Measurements from ENCODE around the gene EXOC4.

The EXOC4 gene

DNA sequence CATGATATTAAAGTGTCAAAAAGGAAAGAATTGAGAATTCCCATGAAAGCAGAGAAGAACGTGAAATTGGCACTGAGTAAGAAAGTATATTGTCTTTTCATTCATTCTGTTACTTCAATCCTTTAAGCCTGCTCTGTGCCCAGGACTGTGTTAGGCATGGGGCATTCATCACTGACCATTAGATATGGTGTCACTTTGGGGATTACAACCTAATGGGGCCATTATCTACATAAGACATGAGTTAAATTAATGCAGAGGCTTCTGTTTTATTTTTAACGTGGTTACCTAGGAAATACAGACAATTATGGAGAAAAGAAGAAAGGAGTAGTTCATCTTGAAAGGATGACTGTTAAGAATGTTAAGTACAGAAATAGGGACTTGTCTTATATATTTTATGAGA lies 710.8 kb downstream of the EXOC4 start:
- POLR2A ChIA-PET: no interaction called here
- CTCF ChIA-PET: no interaction called here
- TF ChIP-seq, protein P1, sequence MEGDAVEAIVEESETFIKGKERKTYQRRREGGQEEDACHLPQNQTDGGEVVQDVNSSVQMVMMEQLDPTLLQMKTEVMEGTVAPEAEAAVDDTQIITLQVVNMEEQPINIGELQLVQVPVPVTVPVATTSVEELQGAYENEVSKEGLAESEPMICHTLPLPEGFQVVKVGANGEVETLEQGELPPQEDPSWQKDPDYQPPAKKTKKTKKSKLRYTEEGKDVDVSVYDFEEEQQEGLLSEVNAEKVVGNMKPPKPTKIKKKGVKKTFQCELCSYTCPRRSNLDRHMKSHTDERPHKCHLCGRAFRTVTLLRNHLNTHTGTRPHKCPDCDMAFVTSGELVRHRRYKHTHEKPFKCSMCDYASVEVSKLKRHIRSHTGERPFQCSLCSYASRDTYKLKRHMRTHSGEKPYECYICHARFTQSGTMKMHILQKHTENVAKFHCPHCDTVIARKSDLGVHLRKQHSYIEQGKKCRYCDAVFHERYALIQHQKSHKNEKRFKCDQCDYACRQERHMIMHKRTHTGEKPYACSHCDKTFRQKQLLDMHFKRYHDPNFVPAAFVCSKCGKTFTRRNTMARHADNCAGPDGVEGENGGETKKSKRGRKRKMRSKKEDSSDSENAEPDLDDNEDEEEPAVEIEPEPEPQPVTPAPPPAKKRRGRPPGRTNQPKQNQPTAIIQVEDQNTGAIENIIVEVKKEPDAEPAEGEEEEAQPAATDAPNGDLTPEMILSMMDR (IDR thresholded peaks at IDR 0.05; ENCODE audit: control extremely low read depth, extremely low read depth, low read depth, missing control alignments): no peak
- DNase-seq (ENCODE audit: extremely low spot score): no peak

DNA sequence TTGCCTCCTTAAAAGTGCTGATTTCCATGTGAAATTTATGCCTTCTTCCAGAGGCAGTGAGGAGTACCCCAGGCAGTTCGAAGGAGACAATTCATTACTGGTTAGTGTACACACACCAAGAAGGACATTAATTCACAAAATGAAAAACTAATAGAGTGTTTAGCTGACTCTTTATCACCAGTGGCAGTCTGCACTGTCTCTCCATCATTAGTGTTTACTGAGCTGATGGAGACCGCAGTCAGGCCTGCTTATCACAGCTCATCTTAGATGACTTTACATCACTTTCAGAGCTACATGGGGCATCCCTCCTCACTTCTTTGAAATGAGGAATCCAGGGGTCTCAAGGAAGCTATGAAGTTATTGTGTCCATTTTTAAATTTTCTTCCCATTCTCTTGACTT lies 718.7 kb downstream of the EXOC4 start:
- no peak for DNase-seq (ENCODE audit: extremely low spot score)
- TF ChIP-seq, protein P1 (IDR thresholded peaks at IDR 0.05; ENCODE audit: control extremely low read depth, extremely low read depth, low read depth, missing control alignments): no peak
- POLR2A ChIA-PET: no interaction called here
- CTCF ChIA-PET: interaction anchor here (0.9 to 1.8 kb wide), 5 partner anchors 9 to 25 kb away, joined by 3 to 4 read pairs (median 3); no protein-coding TSS in a partner anchor

DNA sequence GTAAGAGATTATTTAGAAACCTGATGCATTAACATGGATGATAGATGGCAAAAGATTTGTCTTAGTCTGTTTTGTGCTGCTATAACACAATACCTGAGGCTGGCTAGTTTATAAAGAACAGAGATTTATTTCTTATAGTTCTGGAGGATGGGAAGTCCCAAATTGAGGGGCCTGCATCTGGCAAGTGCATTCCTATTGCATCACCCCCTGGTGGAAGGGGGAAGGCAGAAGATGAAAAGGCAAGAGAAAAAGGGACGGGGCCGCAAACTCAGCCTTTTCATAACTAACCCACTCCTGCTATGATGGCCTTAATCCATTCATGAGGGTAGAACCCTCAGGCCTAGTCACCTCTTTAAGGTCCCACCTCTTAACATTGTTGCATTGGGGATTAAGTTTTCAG lies 720.8 kb downstream of the EXOC4 start:
- ChIA-PET CTCF (no interaction called here), POLR2A (no interaction called here)
- DNase-seq (ENCODE audit: extremely low spot score): no peak
- TF ChIP-seq, protein P1 (IDR thresholded peaks at IDR 0.05; ENCODE audit: control extremely low read depth, extremely low read depth, low read depth, missing control alignments): no peak

DNA sequence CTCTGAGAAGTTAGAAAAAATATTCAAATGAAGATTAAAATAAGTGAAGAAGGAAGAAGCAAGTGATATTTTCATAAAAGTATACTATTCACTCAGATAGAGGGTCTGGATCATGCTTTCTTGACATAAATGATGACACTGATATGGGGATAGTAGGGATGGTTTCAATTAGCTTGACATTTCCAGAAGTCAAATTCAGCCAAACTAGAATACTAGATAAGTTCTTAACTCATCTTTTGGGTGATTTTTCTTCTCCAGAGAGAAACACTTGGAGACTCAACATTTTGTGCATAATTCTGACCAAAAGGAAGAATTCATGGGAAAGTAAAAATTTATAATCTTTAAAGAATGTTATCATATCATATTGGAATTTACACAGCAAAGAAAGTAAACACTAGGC lies 722.3 kb downstream of the EXOC4 start:
- CTCF ChIA-PET: no interaction called here
- TF ChIP-seq, protein P1 (IDR thresholded peaks at IDR 0.05; ENCODE audit: control extremely low read depth, extremely low read depth, low read depth, missing control alignments): no peak
- DNase-seq (ENCODE audit: extremely low spot score): no peak
- POLR2A ChIA-PET: no interaction called here

DNA sequence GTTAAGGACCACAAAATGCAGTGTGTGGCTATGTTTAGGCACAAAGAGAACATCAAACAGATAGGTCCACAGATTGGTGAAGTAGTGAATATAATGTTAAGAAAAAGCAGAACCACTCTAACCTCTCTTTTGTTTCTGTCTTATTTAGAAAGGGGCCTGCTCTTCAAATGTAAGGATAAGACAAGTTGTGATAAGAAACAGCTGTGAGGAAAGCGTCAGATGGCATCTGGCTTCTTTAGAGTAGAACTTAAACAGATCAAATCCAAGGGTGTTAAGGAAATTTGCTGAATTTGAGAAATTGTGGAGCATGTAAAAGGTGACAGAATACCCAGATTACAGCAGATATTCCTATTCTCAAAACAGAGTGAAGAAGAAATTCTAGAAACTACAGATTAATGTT lies 723.3 kb downstream of the EXOC4 start:
- POLR2A ChIA-PET: interaction anchor here (0.5 kb wide), 1 partner anchor 183 kb away, joined by 6 read pairs; no protein-coding TSS in a partner anchor
- TF ChIP-seq, protein P1 (IDR thresholded peaks at IDR 0.05; ENCODE audit: control extremely low read depth, extremely low read depth, low read depth, missing control alignments): no peak
- DNase-seq (ENCODE audit: extremely low spot score): no peak
- CTCF ChIA-PET: no interaction called here

DNA sequence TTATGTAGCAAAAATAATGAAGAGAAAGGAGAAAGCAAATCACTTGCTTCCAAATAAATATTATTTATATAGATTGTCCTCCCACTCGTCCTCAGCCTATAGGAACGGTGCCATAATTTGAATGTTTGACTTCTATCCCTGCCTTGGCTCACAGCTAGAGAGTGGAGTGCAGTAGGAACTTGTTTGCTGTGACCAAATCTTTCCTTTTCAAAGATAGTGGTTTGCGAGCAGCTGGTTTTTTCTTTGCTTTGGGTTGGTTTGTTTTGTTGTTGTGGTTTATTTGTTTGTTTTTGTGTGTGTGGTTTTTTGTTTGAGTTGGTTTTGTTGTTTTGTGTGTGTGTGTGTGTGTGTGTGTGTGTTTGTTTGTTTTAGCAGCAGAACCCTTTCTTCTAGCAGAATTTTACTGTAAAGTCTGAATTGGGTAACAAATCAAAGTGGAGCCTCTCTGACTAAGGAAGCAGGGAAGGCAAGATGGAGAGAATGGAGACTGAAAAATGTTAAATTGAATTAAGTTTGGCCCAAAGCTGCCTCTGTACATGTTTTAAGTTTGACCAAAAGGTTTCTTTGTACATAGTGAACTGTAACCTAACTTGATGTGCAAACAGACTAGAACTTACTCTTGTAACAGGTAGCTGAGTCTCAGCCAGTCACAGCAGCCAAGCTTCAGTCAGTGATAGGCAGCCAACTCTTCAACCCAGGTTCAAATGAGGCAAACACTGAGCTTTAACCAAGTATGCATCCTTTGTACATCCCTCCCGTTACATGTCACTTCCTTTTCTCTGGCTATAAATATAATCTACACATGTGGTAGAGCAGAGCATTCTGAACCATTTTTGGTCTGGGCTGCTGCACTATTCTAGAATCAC lies 724.8 kb downstream of the EXOC4 start:
- DNase-seq (ENCODE audit: extremely low spot score): no peak
- TF ChIP-seq, protein P1 (IDR thresholded peaks at IDR 0.05; ENCODE audit: control extremely low read depth, extremely low read depth, low read depth, missing control alignments): no peak
- ChIA-PET CTCF (interaction anchor here (1.4 to 1.5 kb wide), 2 partner anchors 18 to 48 kb away, joined by 3 to 4 read pairs; no protein-coding TSS in a partner anchor), POLR2A (no interaction called here)

Data from GM10248 (cell line).